HepG2 (cell line): Measurements from ENCODE around the gene AGBL2.
"Not testable (repeated sequence)": the region's sequence is repeated elsewhere in the genome, so short reads cannot be mapped to it uniquely, and the experiment has no call there.

Experiments
- CBFB ChIP-seq: sonication (generic); formaldehyde crosslinking; IDR thresholded peaks from 2 replicates; pipeline ENCODE4 v1.4.0; 2020; ENCODE audit warnings: missing genetic modification reagents
- GATAD1 ChIP-seq: IDR thresholded peaks from 2 replicates; pipeline ENCODE4 v1.6.1; 2016; ENCODE audit warnings: missing genetic modification reagents, missing compliant biosample characterization
- HES4 ChIP-seq: sonication (generic); formaldehyde crosslinking; IDR thresholded peaks from 2 replicates; pipeline ENCODE4 v1.9.0; 2021; ENCODE audit warnings: mild to moderate bottlenecking, missing genetic modification reagents, borderline replicate concordance
- MYC ChIP-seq: sonication (generic); formaldehyde crosslinking; IDR thresholded peaks from 2 replicates; pipeline ENCODE4 v1.9.0; 2021; ENCODE audit warnings: missing genetic modification reagents, borderline replicate concordance
- POLR2AphosphoS5 ChIP-seq: IDR thresholded peaks from 2 replicates; pipeline ENCODE4 v1.6.1; 2012; ENCODE audit warnings: low read depth, low read length
- SMARCC2 ChIP-seq: fragments of 450-650 bp; IDR thresholded peaks from 2 replicates; pipeline ENCODE4 v1.6.1; 2017; ENCODE audit warnings: antibody characterized with exemption, mild to moderate bottlenecking
- TEAD2 ChIP-seq: sonication (generic); formaldehyde crosslinking; IDR thresholded peaks from 2 replicates; pipeline ENCODE4 v1.9.0; 2021; ENCODE audit warnings: missing genetic modification reagents
- TSC22D2 ChIP-seq: sonication (generic); formaldehyde crosslinking; IDR thresholded peaks from 2 replicates; pipeline ENCODE4 v1.5.1; 2020; ENCODE audit warnings: missing genetic modification reagents, mild to moderate bottlenecking, borderline replicate concordance
- YEATS4 ChIP-seq: sonication (generic); formaldehyde crosslinking; IDR thresholded peaks from 2 replicates; pipeline ENCODE4 v1.4.0; 2020; ENCODE audit warnings: missing genetic modification reagents, borderline replicate concordance
- ZNF121 ChIP-seq: sonication (generic); formaldehyde crosslinking; IDR thresholded peaks from 2 replicates; pipeline ENCODE4 v1.5.0; 2020; ENCODE audit warnings: mild to moderate bottlenecking, missing genetic modification reagents
- ZNF549 ChIP-seq: sonication (generic); formaldehyde crosslinking; IDR thresholded peaks from 2 replicates; pipeline ENCODE4 v1.5.0; 2020; ENCODE audit warnings: missing genetic modification reagents
- ZNF563 ChIP-seq: sonication (generic); formaldehyde crosslinking; IDR thresholded peaks from 2 replicates; pipeline ENCODE4 v1.8.0; 2022; ENCODE audit warnings: mild to moderate bottlenecking, moderate library complexity, missing genetic modification reagents
- ZNF768 ChIP-seq: sonication (generic); formaldehyde crosslinking; IDR thresholded peaks from 2 replicates; pipeline ENCODE4 v1.4.0; 2020; ENCODE audit warnings: missing genetic modification reagents
- TF ChIP-seq, protein P1 (sequence below): sonication (generic); formaldehyde crosslinking; IDR thresholded peaks from 2 replicates; pipeline ENCODE4 v1.5.0; 2020; ENCODE audit warnings: mild to moderate bottlenecking, missing genetic modification reagents, moderate library complexity

DNA sequence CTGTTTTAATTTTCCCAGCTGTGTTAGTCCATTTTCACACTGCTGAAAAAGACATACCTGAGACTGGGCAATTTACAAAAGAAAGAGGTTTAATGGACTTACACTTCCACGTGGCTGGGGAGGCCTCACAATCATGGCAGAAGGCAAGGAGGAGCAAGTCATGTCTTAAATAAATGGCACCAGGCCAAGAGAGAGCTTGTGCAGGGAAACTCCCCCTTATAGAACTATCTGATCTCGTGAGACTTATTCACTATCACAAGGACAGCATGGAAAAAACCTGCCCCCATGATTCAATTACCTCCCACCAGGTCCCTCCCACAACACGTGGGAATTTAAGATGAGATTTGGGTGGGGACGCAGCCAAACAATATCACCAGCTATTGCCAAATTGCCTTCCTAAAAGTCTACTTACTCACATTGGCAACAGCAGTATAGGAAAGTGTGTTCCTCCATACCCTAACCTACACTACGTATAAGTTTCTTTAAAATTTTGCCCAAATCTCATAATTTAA, 7.8 kb downstream of the AGBL2 start:
- not testable (repeated sequence) for TF ChIP-seq HES4 (CRISPR knock-in tag); CBFB (CRISPR knock-in tag); MYC (CRISPR knock-in tag); SMARCC2; ZNF563 (CRISPR knock-in tag); ZNF549 (CRISPR knock-in tag); TEAD2 (CRISPR knock-in tag); ZNF768; YEATS4 (CRISPR knock-in tag); GATAD1 (CRISPR knock-in tag); TSC22D2 (CRISPR knock-in tag); POLR2AphosphoS5; ZNF121
- TF ChIP-seq, protein P1, sequence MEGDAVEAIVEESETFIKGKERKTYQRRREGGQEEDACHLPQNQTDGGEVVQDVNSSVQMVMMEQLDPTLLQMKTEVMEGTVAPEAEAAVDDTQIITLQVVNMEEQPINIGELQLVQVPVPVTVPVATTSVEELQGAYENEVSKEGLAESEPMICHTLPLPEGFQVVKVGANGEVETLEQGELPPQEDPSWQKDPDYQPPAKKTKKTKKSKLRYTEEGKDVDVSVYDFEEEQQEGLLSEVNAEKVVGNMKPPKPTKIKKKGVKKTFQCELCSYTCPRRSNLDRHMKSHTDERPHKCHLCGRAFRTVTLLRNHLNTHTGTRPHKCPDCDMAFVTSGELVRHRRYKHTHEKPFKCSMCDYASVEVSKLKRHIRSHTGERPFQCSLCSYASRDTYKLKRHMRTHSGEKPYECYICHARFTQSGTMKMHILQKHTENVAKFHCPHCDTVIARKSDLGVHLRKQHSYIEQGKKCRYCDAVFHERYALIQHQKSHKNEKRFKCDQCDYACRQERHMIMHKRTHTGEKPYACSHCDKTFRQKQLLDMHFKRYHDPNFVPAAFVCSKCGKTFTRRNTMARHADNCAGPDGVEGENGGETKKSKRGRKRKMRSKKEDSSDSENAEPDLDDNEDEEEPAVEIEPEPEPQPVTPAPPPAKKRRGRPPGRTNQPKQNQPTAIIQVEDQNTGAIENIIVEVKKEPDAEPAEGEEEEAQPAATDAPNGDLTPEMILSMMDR (CRISPR knock-in tag), result not testable (repeated sequence)
